Endothelial cell of umbilical vein (primary cell): ENCODE results near the gene IP6K2. TPM values are rescaled to one million over a fixed set of nuclear protein-coding genes. Genes with fewer than 3 reads are reported as not detected.

ENCODE experiments used
- BruUV-seq: library from RNA; stranded (reverse); fragments of 400-500 nt; replicated peaks from 2 replicates; lab custom pipeline; 2021; lab: Mats Ljungman, UMichigan
- CTCF ChIA-PET: fragments of 300-600, 350-600 bp; sonication (Branson Sonifier 250); formaldehyde crosslinking; loops from one replicate; lab custom pipeline; 2021; ENCODE audit warnings: antibody characterized with exemption, inconsistent platforms; lab: Charles Lee
- POLR2A ChIA-PET: fragments of 300-600, 350-600 bp; sonication (Branson Sonifier 250); formaldehyde crosslinking; loops from one replicate; lab custom pipeline; 2021; ENCODE audit warnings: antibody characterized with exemption, inconsistent platforms; lab: Charles Lee
- DNase-seq: peaks from one replicate; pipeline ENCODE4 v3.0.0-alpha.2; 2011; ENCODE audit warnings: low read depth, low spot score
- FAIRE-seq: peaks from 2 replicates; lab custom pipeline; 2011; peaks lifted over from hg19 to GRCh38; lab: Jason Lieb, UNC
- H2AFZ ChIP-seq: 2 replicates; pipeline ENCODE4 v1.6.0; 2012; ENCODE audit warnings: low read depth, low read length, control low read depth, inconsistent platforms
- H3K27ac ChIP-seq: 2 replicates; pipeline ENCODE4 v1.5.1; 2011; ENCODE audit warnings: low read depth, mild to moderate bottlenecking, control low read depth, low read length, moderate library complexity; ENCODE audit not compliant: insufficient read depth
- H3K27me3 ChIP-seq, 2 experiments: 2 replicates each; pipeline versions ENCODE4 v1.6.0 to v1.6.1; 2011; ENCODE audit warnings: low read length in 2 of 2, mixed read lengths in 1 of 2; ENCODE audit not compliant: control insufficient read depth in 2 of 2, insufficient read depth in 2 of 2
- H3K36me3 ChIP-seq, 2 experiments: 2 replicates in 1 of 2; 3 replicates in 1 of 2; pipeline ENCODE4 v1.5.1; 2011; ENCODE audit warnings: low read length in 2 of 2, mild to moderate bottlenecking in 1 of 2, moderate library complexity in 1 of 2; ENCODE audit not compliant: control insufficient read depth in 2 of 2, insufficient read depth in 2 of 2; ENCODE audit errors: extremely low read depth in 1 of 2
- H3K4me1 ChIP-seq: 3 replicates; pipeline ENCODE4 v1.5.1; 2011; ENCODE audit warnings: mild to moderate bottlenecking, low read length; ENCODE audit not compliant: control insufficient read depth, insufficient read depth; ENCODE audit errors: extremely low read depth
- H3K4me2 ChIP-seq: 2 replicates; pipeline ENCODE4 v1.6.1; 2011; ENCODE audit warnings: low read length, control low read depth, mixed read lengths; ENCODE audit not compliant: insufficient read depth
- H3K4me3 ChIP-seq, 3 experiments: fragments of 200-600 bp in 1 of 3; sonication (generic), shearing (Covaris generic) in 1 of 3; replicated peaks in 1 of 3; 2 replicates each; pipeline ENCODE4 v1.5.1; 2011 to 2016; ENCODE audit warnings: control low read depth in 3 of 3, low read length in 3 of 3, mild to moderate bottlenecking in 2 of 3, inconsistent platforms in 1 of 3, low read depth in 1 of 3, moderate library complexity in 1 of 3; ENCODE audit not compliant: insufficient read depth in 1 of 3
- H3K79me2 ChIP-seq: 2 replicates; pipeline ENCODE4 v1.6.0; 2012; ENCODE audit warnings: low read length, inconsistent platforms; ENCODE audit not compliant: control insufficient read depth, insufficient read depth
- H3K9ac ChIP-seq: replicated peaks from 2 replicates; pipeline ENCODE3; 2011; ENCODE audit warnings: low read length, control low read depth; ENCODE audit not compliant: insufficient read depth; ENCODE audit errors: extremely low read depth
- H3K9me1 ChIP-seq: replicated peaks from 3 replicates; pipeline ENCODE4 v1.6.0; 2011; ENCODE audit warnings: mild to moderate bottlenecking, low read length; ENCODE audit not compliant: control insufficient read depth, insufficient read depth; ENCODE audit errors: extremely low read depth
- H3K9me3 ChIP-seq: replicated peaks from 2 replicates; pipeline ENCODE4 v1.5.1; 2012; ENCODE audit warnings: low read length, inconsistent platforms; ENCODE audit not compliant: control insufficient read depth, insufficient read depth
- H4K20me1 ChIP-seq: replicated peaks from 2 replicates; pipeline ENCODE3; 2011; ENCODE audit warnings: mild to moderate bottlenecking, low read length; ENCODE audit not compliant: control insufficient read depth, insufficient read depth; ENCODE audit errors: extremely low read depth
- CTCF ChIP-seq, 2 donors: IDR thresholded peaks; 1 replicate in 1 of 2; 2 replicates in 1 of 2; pipeline ENCODE4 v1.5.1; 2011; ENCODE audit warnings: low read length in 2 of 2, mild to moderate bottlenecking in 2 of 2, moderate library complexity in 2 of 2, control low read depth in 1 of 2, inconsistent platforms in 1 of 2, low read depth in 1 of 2; ENCODE audit not compliant: insufficient read depth in 1 of 2; ENCODE audit errors: extremely low read depth in 1 of 2
- EZH2 ChIP-seq: IDR thresholded peaks from 2 replicates; pipeline ENCODE4 v1.6.1; 2012; ENCODE audit warnings: borderline replicate concordance, low read depth, mild to moderate bottlenecking, moderate library complexity, low read length, inconsistent platforms; ENCODE audit not compliant: severe bottlenecking
- FOS ChIP-seq: IDR thresholded peaks from 2 replicates; pipeline ENCODE4 v1.6.1; 2011; ENCODE audit warnings: mild to moderate bottlenecking, low read length, moderate library complexity, borderline replicate concordance; ENCODE audit not compliant: insufficient read depth
- GATA2 ChIP-seq: IDR thresholded peaks from 2 replicates; pipeline ENCODE4 v1.7.0; 2011; ENCODE audit warnings: low read depth, mild to moderate bottlenecking, moderate library complexity, mixed read lengths, low read length; ENCODE audit not compliant: insufficient read length, insufficient read depth
- JUN ChIP-seq: IDR thresholded peaks from 2 replicates; pipeline ENCODE4 v1.6.1; 2011; ENCODE audit warnings: borderline replicate concordance, low read depth; ENCODE audit not compliant: insufficient read length, insufficient read depth
- MYC ChIP-seq: IDR thresholded peaks from one replicate; pipeline ENCODE4 v1.6.1; 2011; ENCODE audit warnings: mild to moderate bottlenecking, low read depth, low read length
- POLR2A ChIP-seq: IDR thresholded peaks from 2 replicates; pipeline ENCODE4 v1.6.1; 2012; ENCODE audit warnings: low read depth, mild to moderate bottlenecking, control low read depth, low read length
- POLR2AphosphoS5 ChIP-seq: IDR thresholded peaks from 2 replicates; pipeline ENCODE4 v1.6.1; 2012; ENCODE audit warnings: low read depth, mild to moderate bottlenecking, control low read depth, low read length, moderate library complexity; ENCODE audit not compliant: insufficient read depth
- dilution Hi-C: fragments of 300-500 bp; cut with MboI; formaldehyde crosslinking; loops from one replicate; pipeline ENCODE4 v1.15.0; 2019; ENCODE audit warnings: low sequenced_read_pairs; ENCODE audit not compliant: extremely low pct_ligation_motif_present
- intact Hi-C: fragments of 100-400 bp; cut with micrococcal nuclease; formaldehyde crosslinking; loops from one replicate; pipeline ENCODE4 v1.10.0; 2022
- polyA plus RNA-seq, 4 experiments: library from polyadenylated mRNA; depleted of rRNA in 3 of 4; stranded (reverse) in 3 of 4; unstranded in 1 of 4; fragments of >200 nt; gene quantifications; 2 replicates each; pipeline versions ENCODE4 v1.2.1 to v1.2.3, GENCODE V29; 2011 to 2012; ENCODE audit warnings: missing spikeins in 1 of 4
- total RNA-seq: library from RNA; stranded (reverse); gene quantifications from 2 replicates; pipeline ENCODE4 v1.2.3, GENCODE V29; 2021
- TF ChIP-seq, protein P1 (sequence below): IDR thresholded peaks from 2 replicates; pipeline ENCODE4 v1.6.1; 2011; ENCODE audit not compliant: insufficient read depth, insufficient read length

The IP6K2 gene
- total and polyA plus RNA-seq, 2 donors (not counting 3 experiments of a cell fraction or from before 2014, with no cell fraction given) = 81.8 to 143 TPM

DNA sequence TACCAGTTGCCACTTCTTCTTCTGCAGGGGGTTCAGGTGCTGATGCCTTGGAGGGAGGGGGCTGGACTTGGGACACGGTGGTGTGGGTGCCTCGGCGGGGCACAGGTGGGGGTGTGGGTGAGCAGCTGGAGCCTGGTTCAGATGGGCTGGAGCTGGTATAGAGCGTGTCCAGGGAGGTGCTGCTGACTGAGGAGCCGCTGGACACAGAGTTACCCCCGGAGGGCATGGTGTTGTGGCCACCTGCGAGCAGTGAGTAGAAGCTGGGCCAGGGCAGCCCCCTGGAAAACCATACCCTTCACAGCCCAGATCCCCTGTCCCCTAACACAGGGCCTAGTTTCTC lies 35.5 kb downstream of the IP6K2 start:
- POLR2A ChIA-PET = no interaction called here
- no peak for DNase-seq
- no peak for TF ChIP-seq CTCF (IDR thresholded peaks at IDR 0.05; ENCODE audit: extremely low read depth in 1 of 2, insufficient read depth in 1 of 2, low read depth in 1 of 2, low read length in 2 of 2)
- TF ChIP-seq MYC = no peak
- TF ChIP-seq POLR2AphosphoS5 = no peak
- no peak for TF ChIP-seq JUN
- TF ChIP-seq GATA2 = no peak
- TF ChIP-seq, protein P1, sequence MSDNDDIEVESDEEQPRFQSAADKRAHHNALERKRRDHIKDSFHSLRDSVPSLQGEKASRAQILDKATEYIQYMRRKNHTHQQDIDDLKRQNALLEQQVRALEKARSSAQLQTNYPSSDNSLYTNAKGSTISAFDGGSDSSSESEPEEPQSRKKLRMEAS = no peak
- TF ChIP-seq EZH2 = no peak
- TF ChIP-seq FOS = no peak
- no peak for TF ChIP-seq POLR2A
- intact Hi-C loops = no loop called here
- H3K79me2 ChIP-seq = peaks cover 2% of the 10 kb centered on the region
- no peaks in the 10 kb centered on the region for H4K20me1 ChIP-seq
- no peak overlapping the region for H3K4me3 ChIP-seq
- H3K36me3 ChIP-seq = peaks cover 2 to 12% of the 10 kb centered on the region in 2 experiments
- no peaks in the 10 kb centered on the region for H3K9me1 ChIP-seq
- H3K27me3 ChIP-seq = no peaks in the 10 kb centered on the region
- dilution Hi-C loops = no loop called here
- CTCF ChIA-PET = interaction anchor here (1.3 kb wide), 2 partner anchors 9 to 24 kb away, joined by 3 read pairs; no protein-coding TSS in a partner anchor
- H3K4me2 ChIP-seq = no peak overlapping the region
- H3K9ac ChIP-seq = no peak overlapping the region
- no peaks in the 10 kb centered on the region for H3K9me3 ChIP-seq
- H3K27ac ChIP-seq = no peak overlapping the region
- H2AFZ ChIP-seq = no peak overlapping the region
- BruUV-seq = no TSS peak
- FAIRE-seq = no peak
- H3K4me1 ChIP-seq = peaks cover 14% of the 10 kb centered on the region
